K562 (cell line): ENCODE measurements around the gene SMAD3. TPM values are rescaled to one million over a fixed set of nuclear protein-coding genes. Genes with fewer than 3 reads are reported as not detected.

ENCODE experiments used
- ARNT ChIP-seq, 2 experiments: fragments of 450-650 bp; IDR thresholded peaks; 2 replicates each; pipeline ENCODE4 v1.6.1; 2016; ENCODE audit warnings: mild to moderate bottlenecking in 1 of 2
- EWSR1 ChIP-seq: fragments of 450-650 bp; IDR thresholded peaks from 2 replicates; pipeline ENCODE4 v1.6.1; 2018; ENCODE audit warnings: borderline replicate concordance, mild to moderate bottlenecking, low read depth, moderate library complexity; ENCODE audit not compliant: partially characterized antibody
- HCFC1 ChIP-seq: IDR thresholded peaks from 2 replicates; pipeline ENCODE4 v1.6.1; 2012; ENCODE audit warnings: low read depth, low read length, improper control_type of control experiment
- JUND ChIP-seq, 2 experiments: IDR thresholded peaks; 2 replicates in 1 of 2; 3 replicates in 1 of 2; pipeline ENCODE4 v1.6.1; 2011; ENCODE audit warnings: borderline replicate concordance in 2 of 2, low read depth in 2 of 2, low read length in 2 of 2, improper control_type of control experiment in 1 of 2, missing biosample characterization in 1 of 2, missing genetic modification characterization in 1 of 2, missing genetic modification reagents in 1 of 2
- KDM1A ChIP-seq, 2 experiments: fragments of 450-650 bp; IDR thresholded peaks; 2 replicates each; pipeline ENCODE4 v1.6.1; 2016; ENCODE audit warnings: mild to moderate bottlenecking in 2 of 2
- NFIX ChIP-seq: fragments of 250-450 bp; sonication (Bioruptor Pico); IDR thresholded peaks from 2 replicates; pipeline ENCODE4 v1.4.0; 2020; ENCODE audit warnings: low read depth, mild to moderate bottlenecking, moderate library complexity
- SIN3B ChIP-seq: fragments of 450-650 bp; IDR thresholded peaks from 2 replicates; pipeline ENCODE4 v1.6.1; 2017; ENCODE audit warnings: low read depth, mild to moderate bottlenecking, moderate library complexity
- SMARCE1 ChIP-seq: fragments of 450-650 bp; IDR thresholded peaks from 2 replicates; pipeline ENCODE4 v1.7.1; 2016; ENCODE audit warnings: mild to moderate bottlenecking
- SUPT5H ChIP-seq: fragments of 450-650 bp; IDR thresholded peaks from 2 replicates; pipeline ENCODE4 v1.6.1; 2016
- TEAD1 ChIP-seq, 2 experiments: fragments of 450-650 bp in 1 of 2; sonication (generic) in 1 of 2; formaldehyde crosslinking; IDR thresholded peaks; 2 replicates each; pipeline versions ENCODE4 v1.4.0 to v1.8.0; 2020 to 2022; ENCODE audit warnings: mild to moderate bottlenecking in 2 of 2, missing genetic modification reagents in 1 of 2
- YY1 ChIP-seq, 3 experiments: IDR thresholded peaks; 2 replicates each; pipeline ENCODE4 v1.6.1; 2011; ENCODE audit warnings: low read length in 2 of 3, mild to moderate bottlenecking in 2 of 3, moderate library complexity in 2 of 3, borderline replicate concordance in 1 of 3, control low read depth in 1 of 3, low read depth in 1 of 3; ENCODE audit not compliant: insufficient read depth in 3 of 3, insufficient replicate concordance in 2 of 3, control insufficient read depth in 1 of 3, insufficient read length in 1 of 3; ENCODE audit errors: extremely low read depth in 1 of 3
- ZBTB40 ChIP-seq, 2 experiments: fragments of 450-650 bp in 1 of 2; sonication (generic) in 1 of 2; formaldehyde crosslinking in 1 of 2; IDR thresholded peaks; 2 replicates each; pipeline versions ENCODE4 v1.7.1 to v1.9.0; 2016 to 2022; ENCODE audit warnings: inconsistent platforms in 1 of 2, mild to moderate bottlenecking in 1 of 2, missing genetic modification reagents in 1 of 2
- ZNF134 ChIP-seq: fragments of 250-450 bp; sonication (Bioruptor Pico); conservative IDR thresholded peaks from 2 replicates; pipeline ENCODE4 v1.4.0; 2020
- ZNF324 ChIP-seq: fragments of 250-450 bp; sonication (Bioruptor Pico); IDR thresholded peaks from 2 replicates; pipeline ENCODE4 v1.4.0; 2020; ENCODE audit warnings: mild to moderate bottlenecking
- ZNF583 ChIP-seq: fragments of 250-450 bp; sonication (Bioruptor Pico); IDR thresholded peaks from 2 replicates; pipeline ENCODE4 v1.4.0; 2020
- polyA plus RNA-seq, 8 experiments: library from polyadenylated mRNA; depleted of rRNA in 4 of 8; stranded (reverse) in 5 of 8; unstranded in 3 of 8; fragments of >200 nt; fragmentation: Nextera tagmentation in 2 of 8; fragmentation: Illumina TruSeq in 1 of 8; extraction: Ambion mirVana in 2 of 8; extraction: Trizol in 1 of 8; gene quantifications; 2 replicates each; pipeline versions ENCODE4 v1.2.1 to v1.2.3, GENCODE V29; 2011 to 2014; ENCODE audit warnings: inconsistent platforms in 1 of 8, missing spikeins in 1 of 8
- total RNA-seq, 7 experiments: library from RNA; depleted of rRNA in 6 of 7; stranded (reverse); fragments of >200 nt in 6 of 7; fragmentation: Illumina TruSeq in 2 of 7; extraction: Trizol in 2 of 7; gene quantifications; 2 replicates each; pipeline versions ENCODE4 v1.2.1 to v1.2.3, GENCODE V29; 2011 to 2021; ENCODE audit warnings: low replicate concordance in 1 of 7
- TF ChIP-seq, protein P1 (sequence below): fragments of 450-650 bp; formaldehyde crosslinking; IDR thresholded peaks from 2 replicates; pipeline ENCODE4 v1.4.0; 2022; ENCODE audit warnings: mild to moderate bottlenecking, moderate library complexity

The SMAD3 gene
- total and polyA plus RNA-seq, 9 of the 15 experiments (the other 6 are each of a cell fraction or from before 2014, with no cell fraction given): 4.3 to 39.2 (median 11.1) TPM

DNA sequence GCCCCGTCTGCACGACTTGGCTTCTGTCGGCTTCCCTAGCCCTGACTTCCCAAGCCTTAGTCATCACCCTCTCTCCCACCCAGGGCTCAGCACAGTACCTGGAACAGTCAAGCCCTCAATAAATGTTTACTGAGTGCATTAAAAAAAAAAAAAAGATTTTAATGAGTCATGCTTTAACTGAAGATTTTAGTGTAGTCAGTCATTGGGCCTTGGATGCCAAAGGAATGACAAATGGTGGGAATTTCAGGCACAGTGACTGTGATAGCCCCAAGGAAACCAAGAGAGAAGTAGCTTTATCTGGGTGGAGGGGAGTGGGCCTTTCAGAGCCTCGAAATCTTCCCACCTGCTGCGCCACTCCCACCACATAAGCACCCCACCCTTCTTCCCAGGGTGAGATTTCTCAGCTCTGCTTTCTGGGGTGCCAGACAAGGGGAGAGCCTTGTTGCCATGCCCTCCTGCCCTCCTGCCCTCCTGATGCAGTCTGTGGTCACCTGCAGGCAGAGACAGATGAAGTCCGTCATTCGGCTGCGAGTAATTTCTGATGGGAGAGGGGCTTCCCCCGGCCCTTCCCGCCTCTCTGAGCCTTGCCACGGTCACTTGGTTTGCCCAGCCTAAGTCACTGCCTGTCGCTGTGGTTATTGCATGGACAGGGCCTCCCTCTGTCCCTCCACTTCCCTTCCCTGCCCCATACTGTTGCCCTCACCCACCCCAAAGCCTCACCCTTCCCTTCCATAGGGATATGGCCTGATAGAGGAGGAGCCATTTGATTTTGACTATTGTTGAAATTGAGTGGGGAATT lies 41.8 kb downstream of the SMAD3 start (continued):
- peak; percentile 55; the same call in 1 of the 2 replicates for TF ChIP-seq ZBTB40 (IDR thresholded peaks at IDR 0.05)
- TF ChIP-seq ZBTB40 (CRISPR knock-in tag; IDR thresholded peaks at IDR 0.05): no peak
- TF ChIP-seq EWSR1: no peak
- TF ChIP-seq, protein P1, sequence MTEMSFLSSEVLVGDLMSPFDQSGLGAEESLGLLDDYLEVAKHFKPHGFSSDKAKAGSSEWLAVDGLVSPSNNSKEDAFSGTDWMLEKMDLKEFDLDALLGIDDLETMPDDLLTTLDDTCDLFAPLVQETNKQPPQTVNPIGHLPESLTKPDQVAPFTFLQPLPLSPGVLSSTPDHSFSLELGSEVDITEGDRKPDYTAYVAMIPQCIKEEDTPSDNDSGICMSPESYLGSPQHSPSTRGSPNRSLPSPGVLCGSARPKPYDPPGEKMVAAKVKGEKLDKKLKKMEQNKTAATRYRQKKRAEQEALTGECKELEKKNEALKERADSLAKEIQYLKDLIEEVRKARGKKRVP (CRISPR knock-in tag): no peak
- TF ChIP-seq ZNF324 (CRISPR knock-in tag): no peak
- no peak for TF ChIP-seq ZNF583 (CRISPR knock-in tag)
- no peak for TF ChIP-seq YY1 (IDR thresholded peaks at IDR 0.05; ENCODE audit: borderline replicate concordance in 1 of 3, control insufficient read depth in 1 of 3, extremely low read depth in 1 of 3, insufficient read depth in 3 of 3, insufficient read length in 1 of 3, insufficient replicate concordance in 2 of 3, low read depth in 1 of 3, low read length in 2 of 3)
- TF ChIP-seq HCFC1: no peak
- no peak for TF ChIP-seq KDM1A (IDR thresholded peaks at IDR 0.05)
- no peak for TF ChIP-seq ZNF134 (CRISPR knock-in tag)
- TF ChIP-seq SIN3B: no peak
- TF ChIP-seq TEAD1 (CRISPR knock-in tag; IDR thresholded peaks at IDR 0.05): no peak
- TF ChIP-seq ARNT (IDR thresholded peaks at IDR 0.05): no peak
- TF ChIP-seq NFIX (CRISPR knock-in tag): no peak
- peak; percentile 76 for TF ChIP-seq JUND (IDR thresholded peaks at IDR 0.05; ENCODE audit: borderline replicate concordance, low read depth, low read length)
- peak; percentile 70; the same call in 2 of the 3 replicates for TF ChIP-seq JUND (tag; IDR thresholded peaks at IDR 0.05; ENCODE audit: borderline replicate concordance, low read depth, low read length)
- 0 out of 2 replicates have a peak, but pooled peaks have one; percentile 44 for TF ChIP-seq SMARCE1
- no peak for TF ChIP-seq SUPT5H
